RWPE2 (cell line): Measurements from ENCODE around the gene DHFR.
"Not testable (repeated sequence)": the region's sequence is repeated elsewhere in the genome, so short reads cannot be mapped to it uniquely, and the experiment has no call there.

Experiments
- ATAC-seq: fragments of 200-7000 bp; cut with Tn5 transposase; 3 replicates; pipeline ENCODE4 v1.9.1; 2021; ENCODE audit warnings: low read depth
- DNase-seq: peaks from one replicate; pipeline ENCODE4 v3.0.0-alpha.2; 2020; ENCODE audit warnings: low spot score
- H3K27ac ChIP-seq: fragments of 450-650 bp; 2 replicates; pipeline ENCODE4 v1.5.1; 2017; ENCODE audit warnings: mild to moderate bottlenecking; ENCODE audit not compliant: poor library complexity, severe bottlenecking
- H3K27me3 ChIP-seq: fragments of 250-450 bp; sonication (Bioruptor Pico); 2 replicates; pipeline ENCODE4 v1.5.1; 2021; ENCODE audit warnings: mild to moderate bottlenecking, moderate library complexity; ENCODE audit not compliant: insufficient read depth, poor library complexity, severe bottlenecking
- H3K36me3 ChIP-seq: fragments of 250-450 bp; sonication (Bioruptor Pico); 2 replicates; pipeline ENCODE4 v1.5.1; 2020; ENCODE audit warnings: low read depth, mild to moderate bottlenecking, moderate library complexity
- H3K4me1 ChIP-seq: fragments of 250-450 bp; sonication (Bioruptor Pico); 2 replicates; pipeline ENCODE4 v1.5.1; 2021; ENCODE audit warnings: mild to moderate bottlenecking, moderate library complexity; ENCODE audit not compliant: insufficient read depth, poor library complexity, severe bottlenecking
- H3K4me3 ChIP-seq: fragments of 250-450 bp; sonication (Bioruptor Pico); 2 replicates; pipeline ENCODE4 v1.5.1; 2021; ENCODE audit warnings: mild to moderate bottlenecking, moderate library complexity; ENCODE audit not compliant: severe bottlenecking
- H3K9me3 ChIP-seq: fragments of 250-450 bp; sonication (Bioruptor Pico); 2 replicates; pipeline ENCODE4 v1.5.1; 2021; ENCODE audit warnings: mild to moderate bottlenecking, moderate library complexity; ENCODE audit not compliant: severe bottlenecking
- CTCF ChIP-seq: fragments of 450-650 bp; IDR thresholded peaks from one replicate; pipeline ENCODE4 v1.5.1; 2017; ENCODE audit warnings: mild to moderate bottlenecking, moderate library complexity; ENCODE audit not compliant: poor library complexity, severe bottlenecking

DHFR gene

GRCh38 chr5:80590766-80591165 is 64.0 kb downstream of the DHFR start:
- ATAC-seq = no peak
- Histone ChIP-seq H3K4me1 (no peaks in the 10 kb centered on the region), H3K27me3 (no peaks in the 10 kb centered on the region), H3K36me3 (no peaks in the 10 kb centered on the region), H3K27ac (no peak overlapping the region), H3K9me3 (no peaks in the 10 kb centered on the region), H3K4me3 (no peak overlapping the region)
- TF ChIP-seq CTCF = no peak
- DNase-seq = no peak

GRCh38 chr5:80588858-80589540 is 65.8 kb downstream of the DHFR start:
- no peak for TF ChIP-seq CTCF
- Histone ChIP-seq H3K36me3 (no peaks in the 10 kb centered on the region), H3K27me3 (no peaks in the 10 kb centered on the region), H3K27ac (no peak overlapping the region), H3K4me3 (no peak overlapping the region), H3K4me1 (no peaks in the 10 kb centered on the region), H3K9me3 (no peaks in the 10 kb centered on the region)
- ATAC-seq (no peak), DNase-seq (no peak)

- no peak overlapping the region for H3K4me3 ChIP-seq
- DNase-seq = no peak
- H3K4me1 ChIP-seq = no peaks in the 10 kb centered on the region
- no peaks in the 10 kb centered on the region for H3K27me3 ChIP-seq
- no peaks in the 10 kb centered on the region for H3K9me3 ChIP-seq
- no peak for ATAC-seq
- H3K27ac ChIP-seq = no peak overlapping the region
- no peaks in the 10 kb centered on the region for H3K36me3 ChIP-seq
- TF ChIP-seq CTCF = no peak
These were observed 70.0 kb downstream of the DHFR start for GRCh38 chr5:80584770-80585169.

- DNase-seq, H3K4me3 ChIP-seq, ATAC-seq, H3K36me3 ChIP-seq, H3K27me3 ChIP-seq, H3K9me3 ChIP-seq, H3K4me1 ChIP-seq, H3K27ac ChIP-seq: not testable (repeated sequence)
These were observed 74.5 kb downstream of the DHFR start for GRCh38 chr5:80580291-80580690.

GRCh38 chr5:80579050-80579449 is 75.7 kb downstream of the DHFR start:
- Histone ChIP-seq H3K4me1 (no peaks in the 10 kb centered on the region), H3K36me3 (no peaks in the 10 kb centered on the region), H3K9me3 (no peaks in the 10 kb centered on the region), H3K27ac (no peak overlapping the region), H3K27me3 (no peaks in the 10 kb centered on the region), H3K4me3 (no peak overlapping the region)
- ATAC-seq (no peak), DNase-seq (no peak)
- TF ChIP-seq CTCF = no peak
